Measurements from ENCODE around the gene SYT12. TPM values are rescaled to one million over a fixed set of nuclear protein-coding genes. Genes with fewer than 3 reads are reported as not detected.

Gene SYT12
- total RNA-seq, 1 experiment from 2014 or later = 4.3 TPM

DNA sequence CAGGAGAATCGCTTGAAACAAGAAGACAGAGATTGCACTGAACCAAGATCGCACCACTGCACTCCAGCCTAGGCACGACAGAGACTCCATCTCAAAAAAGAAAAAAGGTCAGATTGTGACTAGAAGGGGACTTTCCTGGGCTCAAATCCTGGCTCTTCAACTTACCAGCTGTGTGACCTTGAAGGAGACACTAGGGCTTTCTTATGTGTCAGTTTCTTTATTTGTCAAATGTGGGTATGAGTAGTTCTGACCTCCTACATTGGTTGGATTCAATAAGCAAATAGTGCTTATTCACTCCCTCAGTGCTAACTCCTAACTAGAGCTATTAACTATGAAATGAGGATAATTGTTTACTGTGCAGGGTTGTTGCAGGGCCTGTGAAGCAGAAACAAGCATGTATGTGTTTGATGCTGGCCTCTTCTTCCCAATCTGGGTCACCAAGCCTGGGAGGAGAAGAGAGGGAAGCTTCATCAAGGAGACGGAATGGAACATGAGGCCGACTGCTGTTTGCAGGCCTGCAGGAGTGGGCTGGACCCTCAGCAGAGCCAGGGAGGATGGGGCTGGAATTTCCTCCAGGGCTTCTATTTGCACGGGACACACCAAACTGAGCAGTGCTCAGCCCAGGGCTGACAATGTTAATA is 56.3 kb downstream of the SYT12 start:
- peak overlapping the region; percentile 69 for H3K4me2 ChIP-seq (ENCODE audit: low read length)
- no peak overlapping the region for H2AFZ ChIP-seq (ENCODE audit: low read depth, low read length, poor library complexity, severe bottlenecking)
- POLR2A ChIA-PET = interaction anchor here (1.7 kb wide), 1 partner anchor 161 kb away, joined by 5 read pairs; no protein-coding TSS in a partner anchor
- RAD21 ChIA-PET (ENCODE audit: low non-redundant PET in 1 of 2, low total read pairs in 2 of 2, uncharacterized antibody in 2 of 2, unreplicated experiment in 2 of 2) = no interaction called here
- peak overlapping the region; percentile 43 for H3K27ac ChIP-seq (ENCODE audit: low read depth, low read length)
- no peaks in the 10 kb centered on the region for H3K79me2 ChIP-seq (ENCODE audit: insufficient read depth, low read length)
- TF ChIP-seq EGR1 (IDR thresholded peaks at IDR 0.05; ENCODE audit: low read depth) (no peak; the same call in 1 of the 2 replicates), ELF1 (IDR thresholded peaks at IDR 0.05; ENCODE audit: borderline replicate concordance, low read depth) (no peak), SRF (IDR thresholded peaks at IDR 0.05; ENCODE audit: low read depth) (no peak), ZFX (IDR thresholded peaks at IDR 0.05) (no peak), FOSL1 (IDR thresholded peaks at IDR 0.05; ENCODE audit: low read depth) (0 out of 2 replicates have a peak, but pooled peaks have one; percentile 1), RAD21 (IDR thresholded peaks at IDR 0.05; ENCODE audit: low read depth) (no peak), MAX (IDR thresholded peaks at IDR 0.05) (no peak), SP1 (IDR thresholded peaks at IDR 0.05; ENCODE audit: low read depth) (peak; percentile 5; the same call in 1 of the 2 replicates), TCF7L2 (IDR thresholded peaks at IDR 0.05; ENCODE audit: borderline replicate concordance, extremely low read depth, insufficient read depth, insufficient read length) (no peak), CBX3 (IDR thresholded peaks at IDR 0.05; ENCODE audit: low read depth) (no peak), ZNF274 (IDR thresholded peaks at IDR 0.05; ENCODE audit: low read depth, low read length) (no peak)
- TF ChIP-seq, protein P1, sequence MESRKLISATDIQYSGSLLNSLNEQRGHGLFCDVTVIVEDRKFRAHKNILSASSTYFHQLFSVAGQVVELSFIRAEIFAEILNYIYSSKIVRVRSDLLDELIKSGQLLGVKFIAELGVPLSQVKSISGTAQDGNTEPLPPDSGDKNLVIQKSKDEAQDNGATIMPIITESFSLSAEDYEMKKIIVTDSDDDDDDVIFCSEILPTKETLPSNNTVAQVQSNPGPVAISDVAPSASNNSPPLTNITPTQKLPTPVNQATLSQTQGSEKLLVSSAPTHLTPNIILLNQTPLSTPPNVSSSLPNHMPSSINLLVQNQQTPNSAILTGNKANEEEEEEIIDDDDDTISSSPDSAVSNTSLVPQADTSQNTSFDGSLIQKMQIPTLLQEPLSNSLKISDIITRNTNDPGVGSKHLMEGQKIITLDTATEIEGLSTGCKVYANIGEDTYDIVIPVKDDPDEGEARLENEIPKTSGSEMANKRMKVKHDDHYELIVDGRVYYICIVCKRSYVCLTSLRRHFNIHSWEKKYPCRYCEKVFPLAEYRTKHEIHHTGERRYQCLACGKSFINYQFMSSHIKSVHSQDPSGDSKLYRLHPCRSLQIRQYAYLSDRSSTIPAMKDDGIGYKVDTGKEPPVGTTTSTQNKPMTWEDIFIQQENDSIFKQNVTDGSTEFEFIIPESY (IDR thresholded peaks at IDR 0.05; ENCODE audit: extremely low read depth, insufficient replicate concordance, low read length) = no peak
- TF ChIP-seq, protein P2, sequence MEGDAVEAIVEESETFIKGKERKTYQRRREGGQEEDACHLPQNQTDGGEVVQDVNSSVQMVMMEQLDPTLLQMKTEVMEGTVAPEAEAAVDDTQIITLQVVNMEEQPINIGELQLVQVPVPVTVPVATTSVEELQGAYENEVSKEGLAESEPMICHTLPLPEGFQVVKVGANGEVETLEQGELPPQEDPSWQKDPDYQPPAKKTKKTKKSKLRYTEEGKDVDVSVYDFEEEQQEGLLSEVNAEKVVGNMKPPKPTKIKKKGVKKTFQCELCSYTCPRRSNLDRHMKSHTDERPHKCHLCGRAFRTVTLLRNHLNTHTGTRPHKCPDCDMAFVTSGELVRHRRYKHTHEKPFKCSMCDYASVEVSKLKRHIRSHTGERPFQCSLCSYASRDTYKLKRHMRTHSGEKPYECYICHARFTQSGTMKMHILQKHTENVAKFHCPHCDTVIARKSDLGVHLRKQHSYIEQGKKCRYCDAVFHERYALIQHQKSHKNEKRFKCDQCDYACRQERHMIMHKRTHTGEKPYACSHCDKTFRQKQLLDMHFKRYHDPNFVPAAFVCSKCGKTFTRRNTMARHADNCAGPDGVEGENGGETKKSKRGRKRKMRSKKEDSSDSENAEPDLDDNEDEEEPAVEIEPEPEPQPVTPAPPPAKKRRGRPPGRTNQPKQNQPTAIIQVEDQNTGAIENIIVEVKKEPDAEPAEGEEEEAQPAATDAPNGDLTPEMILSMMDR (IDR thresholded peaks at IDR 0.05 in 2 of 3, conservative IDR thresholded peaks at IDR 0.05 in 1 of 3; ENCODE audit: borderline replicate concordance in 1 of 3, insufficient read depth in 1 of 3, low read depth in 2 of 3, low read length in 2 of 3) = no peak
- TF ChIP-seq, protein P3, sequence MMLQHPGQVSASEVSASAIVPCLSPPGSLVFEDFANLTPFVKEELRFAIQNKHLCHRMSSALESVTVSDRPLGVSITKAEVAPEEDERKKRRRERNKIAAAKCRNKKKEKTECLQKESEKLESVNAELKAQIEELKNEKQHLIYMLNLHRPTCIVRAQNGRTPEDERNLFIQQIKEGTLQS (IDR thresholded peaks at IDR 0.05) = no peak
- no peaks in the 10 kb centered on the region for H3K9me2 ChIP-seq (ENCODE audit: insufficient read depth)
- DNase-seq (ENCODE audit: low read depth, low spot score) = no peak
- no peaks in the 10 kb centered on the region for H3K36me3 ChIP-seq (ENCODE audit: control insufficient read depth in 1 of 2, insufficient read depth in 2 of 2, low read length in 2 of 2)
- intact Hi-C loops (cut with micrococcal nuclease) = no loop called here
- H3K9ac ChIP-seq (ENCODE audit: low read length) = peak overlapping the region; percentile 46; the same call in 1 of the 2 replicates
- no TSS peak for BruUV-seq (replicated peaks)
- no peaks in the 10 kb centered on the region for H3K27me3 ChIP-seq (ENCODE audit: insufficient read depth, low read length)
- CTCF ChIA-PET = interaction anchor here (1.4 kb wide), 1 partner anchor 88 kb away, joined by 4 read pairs; no protein-coding TSS in a partner anchor
- peaks cover 25 to 55% of the 10 kb centered on the region in 2 experiments for H3K4me1 ChIP-seq (ENCODE audit: control insufficient read depth in 1 of 2, insufficient read depth in 2 of 2, low read length in 2 of 2)
- H3K9me3 ChIP-seq (ENCODE audit: control insufficient read depth in 1 of 2, insufficient read depth in 1 of 2, low read depth in 1 of 2, low read length in 2 of 2) = no peaks in the 10 kb centered on the region
- no peak for ATAC-seq
- H3K4me3 ChIP-seq (replicated peaks in 1 of 2; ENCODE audit: low read depth in 1 of 2, low read length in 2 of 2) = no peak overlapping the region
- H4K20me1 ChIP-seq (ENCODE audit: insufficient read depth) = no peaks in the 10 kb centered on the region
